ENCODE measurements around the gene KCNJ5. TPM values are rescaled to one million over a fixed set of nuclear protein-coding genes. Genes with fewer than 3 reads are reported as not detected.

KCNJ5 gene
- total and polyA plus RNA-seq, 2 experiments from 2014 or later = under 0.01 TPM; not detected in 1

GRCh38 chr11:128911701-128912100 is 20.5 kb downstream of the KCNJ5 start:
- in situ Hi-C loops (cut with MboI) = no loop called here
- H3K9ac ChIP-seq = no peak overlapping the region
- H3K4me1 ChIP-seq (ENCODE audit: insufficient read depth) = peaks cover 19% of the 10 kb centered on the region
- H3K9me2 ChIP-seq (ENCODE audit: insufficient read depth) = no peaks in the 10 kb centered on the region
- H3K4me2 ChIP-seq (ENCODE audit: unreplicated experiment) = no peak overlapping the region
- no peak overlapping the region for H3K27ac ChIP-seq
- no peaks in the 10 kb centered on the region for H4K20me1 ChIP-seq (ENCODE audit: insufficient read depth)
- H3F3A ChIP-seq (ENCODE audit: insufficient read depth) = 0 out of 2 replicates have a peak, but pooled peaks cover 19% of the 10 kb centered on the region
- H3K27me3 ChIP-seq (replicated peaks; ENCODE audit: insufficient read depth) = no peaks in the 10 kb centered on the region; the same call in 1 of the 2 replicates
- no peaks in the 10 kb centered on the region for H3K36me3 ChIP-seq (ENCODE audit: low read depth)
- TF ChIP-seq EZH2 (IDR thresholded peaks at IDR 0.05; ENCODE audit: insufficient read depth, poor library complexity, severe bottlenecking) = no peak
- no peak for TF ChIP-seq EZH2phosphoT487 (IDR thresholded peaks at IDR 0.05; ENCODE audit: insufficient read depth, low read depth)
- no peaks in the 10 kb centered on the region for H3K9me3 ChIP-seq (ENCODE audit: low read depth)
- no peak for DNase-seq
- H2AFZ ChIP-seq = no peak overlapping the region
- H3K4me3 ChIP-seq = no peak overlapping the region
- no peaks in the 10 kb centered on the region for H3K79me2 ChIP-seq (ENCODE audit: insufficient read depth)
- WGBS, 2 experiments (ENCODE audit: low coverage in 1 of 2, low lambda C conversion rate in 2 of 2, missing lambda C conversion rate in 2 of 2) = 88 to 94% methylated on average over 18 of the region's 18 CpGs

GRCh38 chr11:128913806-128914205 is 22.6 kb downstream of the KCNJ5 start:
- Histone ChIP-seq H3K9me2 (ENCODE audit: insufficient read depth) (no peaks in the 10 kb centered on the region), H3K9ac (no peak overlapping the region), H3K4me1 (ENCODE audit: insufficient read depth) (peaks cover 6% of the 10 kb centered on the region), H2AFZ (no peak overlapping the region), H3K27ac (no peak overlapping the region), H3K27me3 (replicated peaks; ENCODE audit: insufficient read depth) (no peaks in the 10 kb centered on the region; the same call in 1 of the 2 replicates), H3K36me3 (ENCODE audit: low read depth) (no peaks in the 10 kb centered on the region), H3K79me2 (ENCODE audit: insufficient read depth) (no peaks in the 10 kb centered on the region), H4K20me1 (ENCODE audit: insufficient read depth) (no peaks in the 10 kb centered on the region), H3K4me3 (no peak overlapping the region), H3K4me2 (ENCODE audit: unreplicated experiment) (no peak overlapping the region), H3K9me3 (ENCODE audit: low read depth) (no peaks in the 10 kb centered on the region), H3F3A (ENCODE audit: insufficient read depth) (0 out of 2 replicates have a peak, but pooled peaks cover 7% of the 10 kb centered on the region)
- in situ Hi-C loops (cut with MboI) = no loop called here
- 77 to 79% methylated on average over 5 of the region's 5 CpGs for WGBS, 2 experiments (ENCODE audit: low coverage in 1 of 2, low lambda C conversion rate in 2 of 2, missing lambda C conversion rate in 2 of 2)
- TF ChIP-seq EZH2phosphoT487 (IDR thresholded peaks at IDR 0.05; ENCODE audit: insufficient read depth, low read depth) = no peak
- no peak for TF ChIP-seq EZH2 (IDR thresholded peaks at IDR 0.05; ENCODE audit: insufficient read depth, poor library complexity, severe bottlenecking)
- no peak for DNase-seq

GRCh38 chr11:128914216-128915148 is 23.3 kb downstream of the KCNJ5 start:
- 70 to 73% methylated on average over 15 to 18 of the region's 18 CpGs for WGBS, 2 experiments (ENCODE audit: low coverage in 1 of 2, low lambda C conversion rate in 2 of 2, missing lambda C conversion rate in 2 of 2)
- no peaks in the 10 kb centered on the region; the same call in 1 of the 2 replicates for H3K4me1 ChIP-seq (ENCODE audit: insufficient read depth)
- H3K4me2 ChIP-seq (ENCODE audit: unreplicated experiment) = no peak overlapping the region
- H3K79me2 ChIP-seq (ENCODE audit: insufficient read depth) = no peaks in the 10 kb centered on the region
- H3K27me3 ChIP-seq (replicated peaks; ENCODE audit: insufficient read depth) = no peaks in the 10 kb centered on the region; the same call in 1 of the 2 replicates
- TF ChIP-seq EZH2phosphoT487 (IDR thresholded peaks at IDR 0.05; ENCODE audit: insufficient read depth, low read depth) (no peak), EZH2 (IDR thresholded peaks at IDR 0.05; ENCODE audit: insufficient read depth, poor library complexity, severe bottlenecking) (no peak)
- no peak for DNase-seq
- H3K27ac ChIP-seq = no peak overlapping the region
- no peaks in the 10 kb centered on the region for H4K20me1 ChIP-seq (ENCODE audit: insufficient read depth)
- H3K4me3 ChIP-seq = no peak overlapping the region
- in situ Hi-C loops (cut with MboI) = no loop called here
- 0 out of 2 replicates have a peak, but pooled peaks cover under 1% of the 10 kb centered on the region for H3F3A ChIP-seq (ENCODE audit: insufficient read depth)
- H2AFZ ChIP-seq = no peak overlapping the region
- no peaks in the 10 kb centered on the region for H3K9me2 ChIP-seq (ENCODE audit: insufficient read depth)
- no peaks in the 10 kb centered on the region for H3K36me3 ChIP-seq (ENCODE audit: low read depth)
- no peaks in the 10 kb centered on the region for H3K9me3 ChIP-seq (ENCODE audit: low read depth)
- no peak overlapping the region for H3K9ac ChIP-seq

GRCh38 chr11:128915149-128915521 is 24.0 kb downstream of the KCNJ5 start:
- H3K36me3 ChIP-seq (ENCODE audit: low read depth) = no peaks in the 10 kb centered on the region
- no peaks in the 10 kb centered on the region for H3K9me3 ChIP-seq (ENCODE audit: low read depth)
- H3K9ac ChIP-seq = no peak overlapping the region
- no peak overlapping the region for H3K27ac ChIP-seq
- H3K9me2 ChIP-seq (ENCODE audit: insufficient read depth) = no peaks in the 10 kb centered on the region
- no peaks in the 10 kb centered on the region for H3K4me1 ChIP-seq (ENCODE audit: insufficient read depth)
- TF ChIP-seq EZH2phosphoT487 (IDR thresholded peaks at IDR 0.05; ENCODE audit: insufficient read depth, low read depth) = no peak
- no peaks in the 10 kb centered on the region for H3K79me2 ChIP-seq (ENCODE audit: insufficient read depth)
- in situ Hi-C loops (cut with MboI) = no loop called here
- H4K20me1 ChIP-seq (ENCODE audit: insufficient read depth) = no peaks in the 10 kb centered on the region
- H3K4me3 ChIP-seq = no peak overlapping the region
- no peak overlapping the region for H2AFZ ChIP-seq
- no peaks in the 10 kb centered on the region for H3F3A ChIP-seq (ENCODE audit: insufficient read depth)
- 22 to 32% methylated on average over 6 of the region's 6 CpGs for WGBS, 2 experiments (ENCODE audit: low coverage in 1 of 2, low lambda C conversion rate in 2 of 2, missing lambda C conversion rate in 2 of 2)
- no peak overlapping the region for H3K4me2 ChIP-seq (ENCODE audit: unreplicated experiment)
- DNase-seq = no peak
- H3K27me3 ChIP-seq (replicated peaks; ENCODE audit: insufficient read depth) = peaks cover 2% of the 10 kb centered on the region
